Measurements from ENCODE around the gene BRD7. TPM values are rescaled to one million over a fixed set of nuclear protein-coding genes. Genes with fewer than 3 reads are reported as not detected.

BRD7 gene
- polyA plus RNA-seq, 4 donors: 40.7 to 71.6 (median 43.4) TPM

- 73 to 79% (median 75%) methylated on average over 7 of the region's 7 CpGs for WGBS, 3 donors
- no peaks in the 10 kb centered on the region for H3K4me1 ChIP-seq (ENCODE audit: control insufficient read depth in 3 of 3, insufficient read depth in 2 of 3, low read depth in 1 of 3, low read length in 2 of 3)
Observed at GRCh38 chr16:50384500-50385135, 15.8 kb upstream of the BRD7 start.

GRCh38 chr16:50381679-50382440, 13.1 kb upstream of the BRD7 start:
- Histone ChIP-seq H3K4me3 (ENCODE audit: low read depth in 1 of 3, low read length in 3 of 3) (no peak overlapping the region), H3K9me3 (ENCODE audit: control insufficient read depth in 2 of 2, insufficient read depth in 1 of 2, low read depth in 1 of 2, low read length in 1 of 2) (no peaks in the 10 kb centered on the region), H3K36me3 (ENCODE audit: control insufficient read depth in 3 of 3, insufficient read depth in 2 of 3, low read depth in 1 of 3, low read length in 3 of 3) (no peaks in the 10 kb centered on the region), H3K27ac (ENCODE audit: low read depth in 1 of 3, low read length in 2 of 3) (no peak overlapping the region), H3K4me1 (ENCODE audit: control insufficient read depth in 3 of 3, insufficient read depth in 2 of 3, low read depth in 1 of 3, low read length in 2 of 3) (no peaks in the 10 kb centered on the region), H3K27me3 (ENCODE audit: control insufficient read depth in 3 of 3, insufficient read depth in 3 of 3, low read length in 3 of 3) (no peaks in the 10 kb centered on the region)
- DNase-seq: no peak
- WGBS, 3 donors: 70 to 75% (median 71%) methylated on average over 8 of the region's 8 CpGs
- no peak for FAIRE-seq

More at GRCh38 chr16:50384500-50385135, 15.8 kb upstream of the BRD7 start:
- no peak for DNase-seq
- Histone ChIP-seq H3K9me3 (ENCODE audit: control insufficient read depth in 2 of 2, insufficient read depth in 1 of 2, low read depth in 1 of 2, low read length in 1 of 2) (no peaks in the 10 kb centered on the region), H3K27me3 (ENCODE audit: control insufficient read depth in 3 of 3, insufficient read depth in 3 of 3, low read length in 3 of 3) (no peaks in the 10 kb centered on the region), H3K36me3 (ENCODE audit: control insufficient read depth in 3 of 3, insufficient read depth in 2 of 3, low read depth in 1 of 3, low read length in 3 of 3) (no peaks in the 10 kb centered on the region), H3K4me3 (ENCODE audit: low read depth in 1 of 3, low read length in 3 of 3) (no peak overlapping the region), H3K27ac (ENCODE audit: low read depth in 1 of 3, low read length in 2 of 3) (no peak overlapping the region)
- FAIRE-seq: no peak

- Histone ChIP-seq H3K36me3 (ENCODE audit: control insufficient read depth in 3 of 3, insufficient read depth in 2 of 3, low read depth in 1 of 3, low read length in 3 of 3) (no peaks in the 10 kb centered on the region), H3K4me1 (ENCODE audit: control insufficient read depth in 3 of 3, insufficient read depth in 2 of 3, low read depth in 1 of 3, low read length in 2 of 3) (no peaks in the 10 kb centered on the region), H3K4me3 (ENCODE audit: low read depth in 1 of 3, low read length in 3 of 3) (no peak overlapping the region), H3K27me3 (ENCODE audit: control insufficient read depth in 3 of 3, insufficient read depth in 3 of 3, low read length in 3 of 3) (peaks cover 0 to 3% (median 0%) of the 10 kb centered on the region in 3 donors), H3K27ac (ENCODE audit: low read depth in 1 of 3, low read length in 2 of 3) (no peak overlapping the region), H3K9me3 (ENCODE audit: control insufficient read depth in 2 of 2, insufficient read depth in 1 of 2, low read depth in 1 of 2, low read length in 1 of 2) (no peaks in the 10 kb centered on the region)
- FAIRE-seq (no peak), DNase-seq (no peak)
Observed at GRCh38 chr16:50378417-50378816, 9.6 kb upstream of the BRD7 start.

- no peak overlapping the region for H3K4me3 ChIP-seq (ENCODE audit: low read depth in 1 of 3, low read length in 3 of 3)
- no peaks in the 10 kb centered on the region for H3K9me3 ChIP-seq (ENCODE audit: control insufficient read depth in 2 of 2, insufficient read depth in 1 of 2, low read depth in 1 of 2, low read length in 1 of 2)
- 64 to 73% (median 65%) methylated on average over 4 of the region's 4 CpGs for WGBS, 3 donors
- H3K27ac ChIP-seq (ENCODE audit: low read depth in 1 of 3, low read length in 2 of 3): no peak overlapping the region
- no peaks in the 10 kb centered on the region for H3K36me3 ChIP-seq (ENCODE audit: control insufficient read depth in 3 of 3, insufficient read depth in 2 of 3, low read depth in 1 of 3, low read length in 3 of 3)
- FAIRE-seq (no peak), DNase-seq (no peak)
- peaks cover 0 to 3% (median 0%) of the 10 kb centered on the region in 3 donors for H3K4me1 ChIP-seq (ENCODE audit: control insufficient read depth in 3 of 3, insufficient read depth in 2 of 3, low read depth in 1 of 3, low read length in 2 of 3)
- peaks cover 0 to 3% (median 0%) of the 10 kb centered on the region in 3 donors for H3K27me3 ChIP-seq (ENCODE audit: control insufficient read depth in 3 of 3, insufficient read depth in 3 of 3, low read length in 3 of 3)
Observed at GRCh38 chr16:50377001-50377400, 8.2 kb upstream of the BRD7 start.

GRCh38 chr16:50373780-50374179, 5.0 kb upstream of the BRD7 start:
- peaks cover 0 to 3% of the 10 kb centered on the region in 2 donors for H3K9me3 ChIP-seq (ENCODE audit: control insufficient read depth in 2 of 2, insufficient read depth in 1 of 2, low read depth in 1 of 2, low read length in 1 of 2)
- no peaks in the 10 kb centered on the region for H3K36me3 ChIP-seq (ENCODE audit: control insufficient read depth in 3 of 3, insufficient read depth in 2 of 3, low read depth in 1 of 3, low read length in 3 of 3)
- no peak for DNase-seq
- no peak overlapping the region for H3K27ac ChIP-seq (ENCODE audit: low read depth in 1 of 3, low read length in 2 of 3)
- FAIRE-seq: no peak
- peaks cover 0 to 3% (median 0%) of the 10 kb centered on the region in 3 donors for H3K4me1 ChIP-seq (ENCODE audit: control insufficient read depth in 3 of 3, insufficient read depth in 2 of 3, low read depth in 1 of 3, low read length in 2 of 3)
- peaks cover 0 to 3% (median 0%) of the 10 kb centered on the region in 3 donors for H3K27me3 ChIP-seq (ENCODE audit: control insufficient read depth in 3 of 3, insufficient read depth in 3 of 3, low read length in 3 of 3)
- WGBS, 3 donors: 83 to 94% (median 92%) methylated on average over 9 of the region's 9 CpGs
- no peak overlapping the region for H3K4me3 ChIP-seq (ENCODE audit: low read depth in 1 of 3, low read length in 3 of 3)

GRCh38 chr16:50373345-50373701, 4.5 kb upstream of the BRD7 start:
- H3K4me1 ChIP-seq (ENCODE audit: control insufficient read depth in 3 of 3, insufficient read depth in 2 of 3, low read depth in 1 of 3, low read length in 2 of 3): peaks cover 0 to 3% (median 0%) of the 10 kb centered on the region in 3 donors
- FAIRE-seq: no peak
- WGBS, 3 donors: 65 to 78% (median 66%) methylated on average over 4 of the region's 4 CpGs

GRCh38 chr16:50372611-50373344, 4.0 kb upstream of the BRD7 start:
- FAIRE-seq (no peak), DNase-seq (no peak)
- Histone ChIP-seq H3K9me3 (ENCODE audit: control insufficient read depth in 2 of 2, insufficient read depth in 1 of 2, low read depth in 1 of 2, low read length in 1 of 2) (peaks cover 0 to 3% of the 10 kb centered on the region in 2 donors), H3K4me3 (ENCODE audit: low read depth in 1 of 3, low read length in 3 of 3) (no peak overlapping the region), H3K4me1 (ENCODE audit: control insufficient read depth in 3 of 3, insufficient read depth in 2 of 3, low read depth in 1 of 3, low read length in 2 of 3) (peaks cover 0 to 3% (median under 1%) of the 10 kb centered on the region in 3 donors), H3K27me3 (ENCODE audit: control insufficient read depth in 3 of 3, insufficient read depth in 3 of 3, low read length in 3 of 3) (peaks cover 0 to 3% (median 0%) of the 10 kb centered on the region in 3 donors), H3K36me3 (ENCODE audit: control insufficient read depth in 3 of 3, insufficient read depth in 2 of 3, low read depth in 1 of 3, low read length in 3 of 3) (no peaks in the 10 kb centered on the region), H3K27ac (ENCODE audit: low read depth in 1 of 3, low read length in 2 of 3) (no peak overlapping the region)
- WGBS, 3 donors: 75 to 85% (median 84%) methylated on average over 9 to 10 of the region's 10 CpGs

More at GRCh38 chr16:50373345-50373701, 4.5 kb upstream of the BRD7 start:
- DNase-seq: no peak
- Histone ChIP-seq H3K4me3 (ENCODE audit: low read depth in 1 of 3, low read length in 3 of 3) (no peak overlapping the region), H3K27ac (ENCODE audit: low read depth in 1 of 3, low read length in 2 of 3) (no peak overlapping the region), H3K36me3 (ENCODE audit: control insufficient read depth in 3 of 3, insufficient read depth in 2 of 3, low read depth in 1 of 3, low read length in 3 of 3) (no peaks in the 10 kb centered on the region), H3K9me3 (ENCODE audit: control insufficient read depth in 2 of 2, insufficient read depth in 1 of 2, low read depth in 1 of 2, low read length in 1 of 2) (peaks cover 0 to 3% of the 10 kb centered on the region in 2 donors), H3K27me3 (ENCODE audit: control insufficient read depth in 3 of 3, insufficient read depth in 3 of 3, low read length in 3 of 3) (peaks cover 0 to 3% (median 0%) of the 10 kb centered on the region in 3 donors)

- H3K9me3 ChIP-seq (ENCODE audit: control insufficient read depth in 2 of 2, insufficient read depth in 1 of 2, low read depth in 1 of 2, low read length in 1 of 2): peaks cover 0 to 3% of the 10 kb centered on the region in 2 donors
- 66 to 73% (median 66%) methylated on average over 6 to 7 of the region's 7 CpGs for WGBS, 3 donors
- peaks cover 0 to 3% (median 0%) of the 10 kb centered on the region in 3 donors for H3K27me3 ChIP-seq (ENCODE audit: control insufficient read depth in 3 of 3, insufficient read depth in 3 of 3, low read length in 3 of 3)
- no peak for FAIRE-seq
- DNase-seq: peak in 1 of 2 donors; percentile 39
- peaks cover 0 to 2% (median 0%) of the 10 kb centered on the region in 3 donors for H3K36me3 ChIP-seq (ENCODE audit: control insufficient read depth in 3 of 3, insufficient read depth in 2 of 3, low read depth in 1 of 3, low read length in 3 of 3)
- no peak overlapping the region for H3K27ac ChIP-seq (ENCODE audit: low read depth in 1 of 3, low read length in 2 of 3)
- peaks cover 3% of the 10 kb centered on the region in 3 donors for H3K4me1 ChIP-seq (ENCODE audit: control insufficient read depth in 3 of 3, insufficient read depth in 2 of 3, low read depth in 1 of 3, low read length in 2 of 3)
- no peak overlapping the region for H3K4me3 ChIP-seq (ENCODE audit: low read depth in 1 of 3, low read length in 3 of 3)
Observed at GRCh38 chr16:50371936-50372595, 3.3 kb upstream of the BRD7 start.

Data from small intestine (tissue), 7 donors.